Measurements from ENCODE around the gene RGS7. TPM values are rescaled to one million over a fixed set of nuclear protein-coding genes. Genes with fewer than 3 reads are reported as not detected.
"Not testable (repeated sequence)": the region's sequence is repeated elsewhere in the genome, so short reads cannot be mapped to it uniquely, and the experiment has no call there.

RGS7 gene
- total and polyA plus RNA-seq, 2 of the 4 experiments (the other 2 are of a cell fraction), result 0.58 to 0.72 TPM

GRCh38 chr1:240763095-240763494 lies 593.9 kb downstream of the RGS7 start:
- POLR2A ChIA-PET (ENCODE audit: unreplicated experiment); H4K8ac ChIP-seq (ENCODE audit: low read depth in 2 of 2, low read length in 2 of 2); intact Hi-C loops (cut with micrococcal nuclease): not testable (repeated sequence)

GRCh38 chr1:240762471-240762987 lies 594.5 kb downstream of the RGS7 start:
- WGBS, 2 experiments (ENCODE audit: extremely low coverage in 2 of 2, insufficient read length in 1 of 2), result 95% methylated on average over 13 of the region's 42 CpGs; no CpG with 5 or more reads in 1 of the 2 experiments
- H3K4me1 ChIP-seq (ENCODE audit: control insufficient read depth, insufficient read depth, low read length), result peaks cover 14% of the 10 kb centered on the region
- H2AK9ac ChIP-seq (replicated peaks; ENCODE audit: low read depth, low read length, poor library complexity); DNase-seq; CTCF ChIA-PET; in situ Hi-C loops (cut with MboI; ENCODE audit: low sequenced_read_pairs); POLR2A ChIA-PET (ENCODE audit: unreplicated experiment); H3K4me3 ChIP-seq (ENCODE audit: insufficient read depth, low read depth, low read length); H2BK120ac ChIP-seq (ENCODE audit: low read depth, low read length); H3K56ac ChIP-seq (ENCODE audit: extremely low read depth, insufficient read depth, low read length); H3K27me3 ChIP-seq (ENCODE audit: control insufficient read depth, insufficient read depth, low read length); H3K9me1 ChIP-seq (ENCODE audit: insufficient read depth, low read length); H4K5ac ChIP-seq (ENCODE audit: low read depth, low read length); H2BK20ac ChIP-seq (ENCODE audit: low read depth, low read length); dilution Hi-C loops (cut with HindIII; ENCODE audit: low sequenced_read_pairs, unreplicated experiment); intact Hi-C loops (cut with micrococcal nuclease); H2BK5ac ChIP-seq (ENCODE audit: low read depth, low read length, poor library complexity, severe bottlenecking); H4K8ac ChIP-seq (ENCODE audit: low read depth in 2 of 2, low read length in 2 of 2); H2AK5ac ChIP-seq (ENCODE audit: low read depth, low read length); H3K36me3 ChIP-seq (ENCODE audit: control insufficient read depth, insufficient read depth, low read length); H2AFZ ChIP-seq (replicated peaks; ENCODE audit: low read length, poor library complexity); H3K9me3 ChIP-seq (ENCODE audit: control insufficient read depth, insufficient read depth, low read length); H3K27ac ChIP-seq (ENCODE audit: insufficient read depth, low read length); H3K79me1 ChIP-seq (ENCODE audit: low read depth in 1 of 2, low read length in 2 of 2); H2BK15ac ChIP-seq (ENCODE audit: low read depth, low read length); H4K91ac ChIP-seq (ENCODE audit: insufficient read depth, low read depth, low read length); H3K9ac ChIP-seq (ENCODE audit: low read depth, low read length); H3K4ac ChIP-seq (ENCODE audit: low read depth, low read length); ATAC-seq (ENCODE audit: low read depth); H3K18ac ChIP-seq (ENCODE audit: low read depth, low read length); H4K20me1 ChIP-seq (ENCODE audit: insufficient read depth, low read length); H3K4me2 ChIP-seq (ENCODE audit: low read depth, low read length); BruUV-seq (replicated peaks); H3K23ac ChIP-seq (ENCODE audit: low read depth, low read length); H3K14ac ChIP-seq (replicated peaks; ENCODE audit: low read depth, low read length): not testable (repeated sequence)

More at GRCh38 chr1:240763095-240763494, 593.9 kb downstream of the RGS7 start:
- H4K91ac ChIP-seq (ENCODE audit: insufficient read depth, low read depth, low read length); DNase-seq; in situ Hi-C loops (cut with MboI; ENCODE audit: low sequenced_read_pairs); CTCF ChIA-PET; H3K27me3 ChIP-seq (ENCODE audit: control insufficient read depth, insufficient read depth, low read length); H2AK9ac ChIP-seq (replicated peaks; ENCODE audit: low read depth, low read length, poor library complexity); H3K9me3 ChIP-seq (ENCODE audit: control insufficient read depth, insufficient read depth, low read length); H3K36me3 ChIP-seq (ENCODE audit: control insufficient read depth, insufficient read depth, low read length); H3K9me1 ChIP-seq (ENCODE audit: insufficient read depth, low read length); dilution Hi-C loops (cut with HindIII; ENCODE audit: low sequenced_read_pairs, unreplicated experiment); BruUV-seq (replicated peaks); H3K9ac ChIP-seq (ENCODE audit: low read depth, low read length); ATAC-seq (ENCODE audit: low read depth); H3K56ac ChIP-seq (ENCODE audit: extremely low read depth, insufficient read depth, low read length); H4K20me1 ChIP-seq (ENCODE audit: insufficient read depth, low read length); H3K23ac ChIP-seq (ENCODE audit: low read depth, low read length); H3K4me2 ChIP-seq (ENCODE audit: low read depth, low read length); H4K5ac ChIP-seq (ENCODE audit: low read depth, low read length); H2BK20ac ChIP-seq (ENCODE audit: low read depth, low read length); H3K27ac ChIP-seq (ENCODE audit: insufficient read depth, low read length); H3K4ac ChIP-seq (ENCODE audit: low read depth, low read length); H2BK5ac ChIP-seq (ENCODE audit: low read depth, low read length, poor library complexity, severe bottlenecking); H3K14ac ChIP-seq (replicated peaks; ENCODE audit: low read depth, low read length); H3K79me1 ChIP-seq (ENCODE audit: low read depth in 1 of 2, low read length in 2 of 2); H2AFZ ChIP-seq (replicated peaks; ENCODE audit: low read length, poor library complexity); H3K4me3 ChIP-seq (ENCODE audit: insufficient read depth, low read depth, low read length); H3K18ac ChIP-seq (ENCODE audit: low read depth, low read length): not testable (repeated sequence)
- 100% methylated on average over 1 of the region's 7 CpGs; no CpG with 5 or more reads in 1 of the 2 experiments for WGBS, 2 experiments (ENCODE audit: extremely low coverage in 2 of 2, insufficient read length in 1 of 2)
- Histone ChIP-seq H2BK120ac (ENCODE audit: low read depth, low read length) (peak overlapping the region; percentile 60), H2BK15ac (ENCODE audit: low read depth, low read length) (0 out of 3 replicates have a peak overlapping the region, but pooled peaks have one; percentile 38), H2AK5ac (ENCODE audit: low read depth, low read length) (peak overlapping the region; percentile 40; the same call in 1 of the 2 replicates), H3K4me1 (ENCODE audit: control insufficient read depth, insufficient read depth, low read length) (peaks cover 15% of the 10 kb centered on the region)

Measured in IMR-90 (cell line).